OCI-LY3 (cell line): ENCODE data around the gene IFNLR1.

Source experiments
- CTCF ChIP-seq: fragments of 200-600, 300-600 bp; sonication (generic); IDR thresholded peaks from 2 replicates; pipeline ENCODE4 v1.5.1; 2014; ENCODE audit warnings: antibody characterized with exemption, low read length, low read depth
- EZH2phosphoT487 ChIP-seq: fragments of 200-600 bp; shearing (Covaris generic); IDR thresholded peaks from 2 replicates; pipeline ENCODE4 v1.6.1; 2018; ENCODE audit warnings: antibody characterized with exemption, mixed run types, low read depth

GRCh38 chr1:24193046-24193445, 6.0 kb upstream of the IFNLR1 start:
- no peak for TF ChIP-seq CTCF
- TF ChIP-seq EZH2phosphoT487, result no peak
